KOPT-K1 (cell line): ENCODE measurements around the gene CCDC69.

Experiments
- H3K27ac ChIP-seq: fragments of 200-600 bp; sonication (generic); 2 replicates; pipeline ENCODE4 v1.5.1; 2016; ENCODE audit warnings: antibody characterized with exemption, mild to moderate bottlenecking, low read depth, low read length; ENCODE audit not compliant: poor library complexity, severe bottlenecking
- H3K36me3 ChIP-seq: fragments of 200-600 bp; sonication (generic); 2 replicates; pipeline ENCODE4 v1.5.1; 2017; ENCODE audit warnings: antibody characterized with exemption, mild to moderate bottlenecking, low read length, moderate library complexity; ENCODE audit not compliant: insufficient read depth
- H3K9me3 ChIP-seq: fragments of 200-600 bp; sonication (generic); 2 replicates; pipeline ENCODE4 v1.5.1; 2017; ENCODE audit warnings: antibody characterized with exemption, low read length, mild to moderate bottlenecking; ENCODE audit not compliant: insufficient read depth, poor library complexity, severe bottlenecking

CCDC69 gene

GRCh38 chr5:151144922-151145321 is 79.0 kb downstream of the CCDC69 start:
- no peak overlapping the region for H3K27ac ChIP-seq
- peaks cover 84% of the 10 kb centered on the region for H3K36me3 ChIP-seq
- no peaks in the 10 kb centered on the region for H3K9me3 ChIP-seq

- H3K9me3 ChIP-seq, result no peaks in the 10 kb centered on the region
- H3K36me3 ChIP-seq, result peaks cover 91% of the 10 kb centered on the region
- H3K27ac ChIP-seq, result no peak overlapping the region
Observed at GRCh38 chr5:151144275-151144674, 79.6 kb downstream of the CCDC69 start.

- Histone ChIP-seq H3K36me3 (peaks cover 97% of the 10 kb centered on the region), H3K27ac (no peak overlapping the region), H3K9me3 (no peaks in the 10 kb centered on the region)
Observed at GRCh38 chr5:151143645-151144044, 80.2 kb downstream of the CCDC69 start.

GRCh38 chr5:151142933-151143332 is 81.0 kb downstream of the CCDC69 start:
- H3K27ac ChIP-seq, result no peak overlapping the region
- peaks cover 97% of the 10 kb centered on the region for H3K36me3 ChIP-seq
- H3K9me3 ChIP-seq, result no peaks in the 10 kb centered on the region

GRCh38 chr5:151141535-151141934 is 82.4 kb downstream of the CCDC69 start:
- no peak overlapping the region for H3K27ac ChIP-seq
- H3K9me3 ChIP-seq, result no peaks in the 10 kb centered on the region
- H3K36me3 ChIP-seq, result peaks cover 97% of the 10 kb centered on the region

- Histone ChIP-seq H3K36me3 (peaks cover 97% of the 10 kb centered on the region), H3K9me3 (no peaks in the 10 kb centered on the region), H3K27ac (no peak overlapping the region)
Observed at GRCh38 chr5:151140686-151141459, 83.0 kb downstream of the CCDC69 start.

GRCh38 chr5:151139646-151140045 is 84.2 kb downstream of the CCDC69 start:
- Histone ChIP-seq H3K27ac (peak overlapping the region; percentile 18), H3K9me3 (no peaks in the 10 kb centered on the region), H3K36me3 (peaks cover 97% of the 10 kb centered on the region)

GRCh38 chr5:151139015-151139414 is 84.9 kb downstream of the CCDC69 start:
- Histone ChIP-seq H3K9me3 (no peaks in the 10 kb centered on the region), H3K27ac (peak overlapping the region; percentile 18), H3K36me3 (peaks cover 97% of the 10 kb centered on the region)

- H3K36me3 ChIP-seq, result peaks cover 97% of the 10 kb centered on the region
- H3K9me3 ChIP-seq, result no peaks in the 10 kb centered on the region
- H3K27ac ChIP-seq, result no peak overlapping the region
Observed at GRCh38 chr5:151138114-151138513, 85.8 kb downstream of the CCDC69 start.

- Histone ChIP-seq H3K36me3 (peaks cover 97% of the 10 kb centered on the region), H3K27ac (no peak overlapping the region), H3K9me3 (no peaks in the 10 kb centered on the region)
Observed at GRCh38 chr5:151137067-151137825, 86.6 kb downstream of the CCDC69 start.

- peaks cover 100% of the 10 kb centered on the region for H3K36me3 ChIP-seq
- H3K9me3 ChIP-seq, result no peaks in the 10 kb centered on the region
- H3K27ac ChIP-seq, result no peak overlapping the region
Observed at GRCh38 chr5:151134228-151134627, 89.7 kb downstream of the CCDC69 start.

- H3K36me3 ChIP-seq, result peaks cover 100% of the 10 kb centered on the region
- H3K27ac ChIP-seq, result no peak overlapping the region
- H3K9me3 ChIP-seq, result no peaks in the 10 kb centered on the region
Observed at GRCh38 chr5:151132963-151133362, 90.9 kb downstream of the CCDC69 start.
